Tongue (tissue), 2 donors: ENCODE data around the gene SIRT3. TPM values are rescaled to one million over a fixed set of nuclear protein-coding genes. Genes with fewer than 3 reads are reported as not detected.
"Not testable (repeated sequence)": the region's sequence is repeated elsewhere in the genome, so short reads cannot be mapped to it uniquely, and the experiment has no call there.

Experiments
- DNase-seq: peaks from one replicate; pipeline ENCODE4 v3.0.0-alpha.2; 2015
- total RNA-seq: library from RNA; depleted of rRNA; stranded (reverse); fragments of >200 nt; gene quantifications from one replicate; pipeline ENCODE4 v1.2.3, GENCODE V29; 2014

The SIRT3 gene
- total RNA-seq, 1 donor from 2014 or later, result 14.0 TPM

DNA sequence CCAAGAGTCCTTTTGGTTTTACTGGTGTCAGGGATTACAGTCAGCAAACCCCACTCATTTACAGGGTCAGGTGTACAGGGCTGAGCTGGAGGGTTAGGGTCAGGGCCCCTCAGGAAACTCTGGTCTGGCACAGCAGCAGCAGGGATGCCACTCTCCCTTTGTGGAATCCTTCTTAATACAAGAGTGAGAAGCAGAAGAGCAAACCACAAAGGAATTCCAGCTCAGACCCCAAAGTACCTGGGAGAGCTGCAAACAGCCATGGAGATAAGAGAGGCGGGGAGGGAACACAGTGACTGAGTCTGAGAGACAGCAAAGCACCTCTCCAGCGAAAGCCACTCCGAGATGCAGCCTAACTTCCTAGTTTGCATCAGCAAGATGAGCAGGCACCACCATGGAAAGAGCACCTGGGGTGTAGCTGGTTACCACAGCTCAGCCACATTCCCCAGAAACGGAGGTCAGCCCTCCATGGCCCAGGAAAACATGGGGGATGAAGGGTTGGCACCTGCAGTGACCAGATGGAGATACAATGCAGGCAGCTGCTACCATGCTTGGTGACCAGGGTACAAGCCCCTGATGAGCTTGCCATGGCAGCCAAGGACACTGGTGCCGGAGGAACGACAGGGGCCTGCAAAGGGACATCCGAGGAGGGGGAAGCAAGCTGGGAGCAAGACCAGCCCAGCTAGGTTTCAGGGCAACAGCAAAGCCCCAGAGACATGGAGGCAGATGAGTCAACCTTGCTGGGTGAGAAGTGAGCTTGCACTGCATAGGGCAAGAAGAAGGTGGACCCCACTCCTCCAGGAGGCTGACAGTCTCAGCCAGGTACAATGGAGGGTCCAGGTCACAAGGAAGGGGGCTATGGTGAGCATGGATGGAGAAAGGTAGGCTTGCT is 32.8 kb downstream of the SIRT3 start:
- no peak for DNase-seq

DNA sequence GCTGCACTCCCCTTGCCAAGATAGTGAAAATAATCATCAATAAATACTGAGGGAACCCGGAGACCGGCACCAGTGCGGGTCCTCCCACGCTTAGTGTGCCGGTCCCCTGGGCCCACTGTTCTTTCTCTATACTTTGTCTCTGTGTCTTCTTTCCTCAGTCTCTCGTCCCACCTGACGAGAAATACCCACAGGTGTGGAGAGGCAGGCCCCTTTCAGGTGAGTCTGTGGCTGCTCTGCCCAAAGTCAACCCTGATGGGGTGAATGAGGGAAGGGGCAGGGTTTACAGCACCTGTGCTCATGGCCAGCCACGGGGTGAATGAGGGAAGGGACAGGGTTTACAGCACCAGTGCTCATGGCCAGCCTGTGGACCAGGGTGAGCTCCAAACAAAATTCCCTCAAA is 33.7 kb downstream of the SIRT3 start:
- DNase-seq, result no peak

DNA sequence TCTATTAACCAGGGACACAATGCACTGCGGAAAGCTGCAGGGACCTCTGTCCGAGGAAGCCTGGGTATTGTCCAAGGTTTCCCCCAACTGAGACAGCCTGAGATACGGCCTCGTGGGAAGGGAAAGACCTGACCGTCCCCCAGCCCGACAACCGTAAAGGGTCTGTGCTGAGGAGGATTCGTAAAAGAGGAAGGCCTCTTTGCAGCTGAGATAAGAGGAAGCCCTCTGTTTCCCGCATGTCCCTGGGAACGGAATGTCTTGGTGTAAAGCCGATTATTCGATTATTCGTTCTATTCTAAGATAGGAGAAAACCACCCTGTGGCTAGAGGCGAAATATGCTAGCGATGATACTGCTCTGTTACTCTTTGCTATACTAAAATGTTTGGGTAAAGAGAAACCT is 34.2 kb downstream of the SIRT3 start:
- no peak for DNase-seq

DNA sequence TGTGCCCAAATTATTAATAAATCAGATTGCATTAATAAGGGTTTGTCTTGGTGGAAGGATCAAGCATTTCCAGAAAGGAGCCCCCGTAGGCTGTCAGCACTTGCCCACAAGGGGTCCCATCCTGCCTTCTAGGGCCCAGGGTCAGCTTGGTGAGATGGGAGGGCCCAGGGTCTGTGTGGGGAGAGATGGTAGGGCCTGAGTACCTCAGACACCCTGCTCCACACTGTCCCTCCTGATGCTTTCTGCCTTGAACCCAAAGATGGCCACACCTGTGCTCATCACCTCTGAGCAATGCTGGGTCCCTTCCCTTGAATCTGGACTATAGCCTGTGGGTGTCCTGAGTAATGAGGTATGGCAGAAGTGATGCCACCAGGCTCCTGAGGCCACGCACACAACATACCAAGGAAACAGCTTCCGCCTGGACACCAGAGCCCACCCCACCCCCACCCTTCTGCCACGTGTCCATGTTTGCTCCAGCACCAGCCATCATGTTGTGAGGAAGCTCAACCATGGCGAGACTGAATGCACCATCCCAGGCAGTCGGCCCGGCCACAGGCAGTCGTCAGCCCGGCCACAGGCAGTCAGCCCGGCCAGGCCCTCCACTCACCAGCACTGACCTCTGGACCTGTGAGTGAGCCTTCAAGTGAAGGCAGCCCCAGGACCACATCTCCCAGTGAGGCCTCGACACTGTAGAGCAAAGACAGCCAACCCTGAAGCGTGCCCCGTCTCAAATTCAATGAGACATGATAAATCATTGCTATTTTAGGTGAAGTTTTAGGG is 35.7 kb downstream of the SIRT3 start:
- DNase-seq, result no peak

DNA sequence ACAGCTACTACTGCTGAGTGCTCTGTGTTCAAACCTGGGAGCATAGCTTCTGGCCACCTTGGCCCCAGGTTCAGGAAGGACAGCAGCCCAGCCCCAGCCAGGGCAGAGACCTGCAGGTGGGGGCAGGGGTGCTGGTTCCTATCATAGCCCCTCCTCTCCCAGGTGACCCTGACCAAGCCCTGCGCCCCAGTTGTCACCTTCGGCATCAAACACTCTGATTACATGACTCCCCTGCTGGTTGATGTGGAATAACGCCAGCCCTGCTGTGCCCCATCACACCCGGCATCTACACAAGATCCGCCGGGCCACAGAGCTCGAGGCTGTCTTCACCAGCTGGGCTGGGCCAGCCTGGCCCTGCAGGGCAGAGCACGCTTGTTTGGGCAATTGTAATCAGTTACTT is 36.4 kb downstream of the SIRT3 start:
- DNase-seq, result no peak

DNA sequence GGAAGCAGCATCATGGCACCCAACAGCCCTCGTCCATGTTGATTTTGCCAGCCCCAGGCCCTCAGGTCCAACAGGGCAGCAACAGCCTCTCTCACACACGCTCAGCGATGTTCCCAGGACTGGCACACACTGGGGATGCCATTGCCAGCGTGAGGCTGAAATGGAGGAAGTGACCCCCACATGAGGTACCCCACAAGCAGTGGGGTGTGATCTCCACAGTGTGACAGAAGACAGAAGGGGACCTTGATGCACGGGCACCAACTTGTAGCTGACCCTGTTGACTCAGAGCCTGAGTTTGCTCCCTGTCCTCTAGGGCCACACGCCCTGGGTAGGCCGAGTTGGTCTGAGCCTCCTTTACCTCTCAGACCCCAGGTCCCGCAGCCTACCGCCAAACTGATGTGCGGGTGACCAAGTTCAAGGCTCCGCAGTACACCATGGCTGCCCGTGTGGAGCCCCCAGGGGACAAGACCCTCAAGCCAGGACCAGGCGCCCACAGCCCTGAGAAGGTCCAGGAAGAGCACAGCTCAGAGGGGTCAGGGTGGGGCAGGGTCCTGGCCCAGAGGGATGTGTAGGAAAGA is 37.0 kb downstream of the SIRT3 start:
- DNase-seq, result no peak

DNA sequence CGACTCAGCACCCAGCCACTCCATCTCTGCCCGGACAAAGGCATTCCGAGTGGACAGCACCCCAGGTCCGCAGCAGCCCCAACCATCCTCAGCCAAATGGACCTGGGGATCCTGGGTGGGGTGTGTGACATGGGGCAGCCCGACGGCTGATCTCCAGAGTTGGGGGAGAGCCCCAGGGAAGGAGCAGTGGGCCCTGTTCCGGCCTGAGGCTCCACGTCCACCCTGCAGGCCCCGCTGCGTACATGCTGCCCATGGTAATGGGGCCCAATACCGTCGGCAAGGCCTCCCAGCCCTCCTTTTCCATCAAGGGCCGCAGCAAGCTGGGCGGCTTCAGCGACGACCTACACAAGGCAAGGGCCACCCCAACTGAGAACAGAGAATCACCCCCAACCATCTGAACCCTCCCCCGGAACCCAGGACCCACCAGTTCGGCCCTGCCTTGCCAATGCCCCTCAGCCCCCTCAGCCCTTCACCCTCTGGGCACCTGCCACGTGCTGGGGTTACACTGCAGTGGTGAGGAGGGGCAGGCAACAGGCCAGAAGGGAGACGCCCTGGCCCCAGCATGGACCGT is 37.8 kb downstream of the SIRT3 start:
- no peak for DNase-seq

DNA sequence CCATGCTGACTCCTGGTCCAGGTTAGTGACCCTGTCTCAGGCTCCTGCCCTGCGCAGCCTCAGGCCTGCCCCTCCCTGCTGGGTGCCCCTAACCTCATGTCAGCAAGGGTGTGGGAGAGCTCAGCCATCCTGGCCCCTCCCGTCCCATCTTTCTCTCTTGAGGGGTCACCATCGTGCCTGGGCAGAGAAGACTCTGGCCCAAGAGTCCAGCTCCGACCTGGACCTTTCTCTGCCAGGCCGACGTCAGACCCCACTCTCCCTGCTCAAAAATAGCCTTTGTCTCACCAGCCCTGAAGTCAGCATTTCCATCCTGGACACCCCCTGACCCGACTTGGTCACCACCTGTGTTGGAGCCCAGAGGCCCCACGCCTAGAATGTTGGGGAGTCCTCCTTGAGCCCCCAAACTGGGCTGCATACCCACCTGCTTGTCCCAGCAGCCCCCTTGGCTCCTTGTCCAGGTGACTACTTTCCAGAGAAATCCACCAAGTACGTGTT is 38.4 kb downstream of the SIRT3 start:
- DNase-seq, result no peak

DNA sequence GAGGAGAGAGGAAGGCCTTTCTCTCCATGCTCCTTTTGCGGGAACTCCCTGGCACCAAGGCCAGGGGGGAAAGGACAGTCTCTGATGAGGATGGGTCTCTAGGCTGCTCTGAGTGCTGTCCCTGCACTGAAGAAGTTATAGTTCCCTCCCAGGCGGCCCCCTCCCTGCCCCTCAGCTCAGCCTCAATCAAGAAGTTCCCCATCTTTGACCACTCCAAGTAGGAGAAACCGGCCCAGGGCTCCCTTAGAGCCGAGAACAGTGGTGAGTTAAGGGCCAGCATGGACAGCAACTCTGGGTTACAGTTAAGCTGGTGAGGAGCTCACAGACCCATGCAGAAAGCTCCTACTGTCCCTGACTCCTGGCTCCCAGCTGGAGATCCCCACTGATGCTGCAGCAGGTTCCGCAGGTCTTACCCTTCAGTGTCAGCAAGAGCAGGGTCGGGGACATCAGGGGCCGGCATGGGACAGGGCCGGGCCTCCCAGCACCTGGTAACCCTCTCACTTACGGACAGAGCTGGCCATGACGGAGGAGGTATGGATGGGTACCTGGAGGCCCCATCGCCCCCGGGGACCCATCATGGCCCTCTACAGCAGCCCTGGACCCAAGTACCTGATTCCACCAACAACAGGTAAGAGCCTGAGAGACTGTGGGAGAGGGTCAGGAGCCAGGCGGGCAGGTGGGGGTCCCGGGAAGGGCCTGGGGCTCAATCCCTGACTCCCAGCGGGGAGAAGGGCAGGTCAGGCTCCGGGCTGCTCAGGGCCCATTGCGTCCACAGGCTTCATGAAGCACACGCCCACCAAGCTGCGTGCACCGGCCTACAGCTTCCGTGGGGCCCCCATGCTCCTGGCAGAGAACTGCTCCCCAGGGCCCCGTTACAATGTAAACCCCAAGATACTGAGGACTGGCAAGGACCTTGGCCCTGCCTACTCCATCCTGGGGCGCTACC is 39.1 kb downstream of the SIRT3 start:
- DNase-seq, result no peak

DNA sequence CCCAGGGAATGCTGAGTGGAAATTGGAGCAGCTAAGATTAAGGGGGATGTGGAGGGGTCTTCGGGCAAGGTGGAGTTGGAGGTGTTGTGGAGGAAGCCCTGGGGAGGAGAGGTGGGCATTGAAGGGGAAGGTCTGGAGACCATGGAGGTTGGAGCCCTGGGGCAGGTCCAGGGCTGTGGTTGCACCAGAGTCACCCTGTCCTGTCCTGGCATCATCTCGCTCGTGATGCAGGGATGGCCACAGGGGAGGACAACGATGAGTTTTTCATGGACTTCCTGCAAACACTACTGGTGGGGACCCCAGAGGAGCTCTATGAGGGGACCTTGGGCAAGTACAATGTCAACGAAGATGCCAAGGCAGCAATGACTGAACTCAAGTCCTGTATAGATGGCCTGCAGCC is 42.7 kb downstream of the SIRT3 start:
- not testable (repeated sequence) for DNase-seq

DNA sequence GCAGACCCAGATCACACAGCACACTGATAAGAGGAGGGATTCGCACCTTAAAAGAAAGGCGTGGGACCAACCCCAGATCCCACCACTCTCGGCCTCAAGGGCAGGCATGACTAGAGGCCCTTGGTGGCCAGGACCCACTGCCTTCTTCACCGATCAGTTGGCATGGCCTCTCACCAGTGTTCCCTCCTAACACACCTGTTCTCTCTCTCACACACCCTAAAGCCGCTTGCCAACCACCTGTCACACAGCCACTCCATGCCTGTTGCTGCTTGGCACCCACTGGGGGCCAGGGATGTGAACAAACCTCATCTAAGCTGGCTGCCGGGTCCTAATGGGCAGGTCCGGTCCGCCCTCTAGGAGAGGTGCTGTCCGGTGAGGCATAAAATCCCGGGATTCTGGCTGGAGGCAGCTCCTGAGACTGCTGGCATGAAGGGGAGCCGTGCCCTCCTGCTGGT is 43.4 kb downstream of the SIRT3 start, which contains the start of gene SCGB1C1:
TSS of gene SCGB1C1 (plus strand) at position 405 of the 455 bp plus-strand sequence. CDS start at position 427, 22 bp downstream.
- DNase-seq, result not testable (repeated sequence)

DNA sequence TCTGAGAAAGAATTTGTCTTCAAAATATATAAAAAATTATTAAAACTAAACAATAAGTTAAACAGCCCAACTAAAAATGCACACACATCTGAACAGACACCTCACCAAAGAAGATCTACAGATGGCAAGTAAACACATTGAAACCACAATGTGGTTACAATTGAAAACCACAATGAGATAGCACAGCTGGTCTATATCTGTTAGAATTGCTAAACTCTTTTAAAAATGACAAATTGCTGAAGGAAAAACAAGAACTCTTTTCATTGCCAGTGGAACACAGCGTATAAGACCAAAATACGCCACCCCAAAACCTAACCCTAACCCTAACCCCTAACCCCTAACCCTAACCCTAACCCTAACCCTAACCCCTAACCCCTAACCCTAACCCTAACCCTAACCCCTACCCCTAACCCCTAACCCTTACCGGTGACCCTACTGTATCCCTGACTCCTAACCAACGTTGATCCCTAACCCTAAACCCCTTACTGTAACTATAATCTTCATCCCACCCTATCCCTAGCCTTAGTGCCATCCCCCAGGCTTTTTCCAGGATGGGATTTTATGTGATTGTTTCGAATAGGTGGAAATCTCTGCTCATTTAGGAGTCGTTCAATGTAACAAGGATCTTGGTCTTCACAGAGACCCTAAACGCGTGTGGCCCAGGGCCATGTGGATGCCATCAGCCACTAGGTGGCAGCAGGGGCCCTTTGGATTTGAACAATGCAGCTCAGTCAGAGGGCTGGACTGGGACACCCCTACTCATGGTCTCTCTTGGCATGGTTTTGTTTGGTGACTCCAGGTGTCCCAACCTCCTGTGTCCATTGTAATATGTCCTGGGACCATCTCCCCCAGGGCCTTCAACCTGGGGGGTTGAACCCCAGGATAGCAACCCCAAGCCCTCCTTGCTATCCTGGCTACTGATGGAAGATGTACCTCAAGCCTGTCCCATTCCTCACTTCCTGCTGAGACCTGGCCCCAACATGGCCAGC is 44.4 kb downstream of the SIRT3 start:
- DNase-seq, result not testable (repeated sequence)

DNA sequence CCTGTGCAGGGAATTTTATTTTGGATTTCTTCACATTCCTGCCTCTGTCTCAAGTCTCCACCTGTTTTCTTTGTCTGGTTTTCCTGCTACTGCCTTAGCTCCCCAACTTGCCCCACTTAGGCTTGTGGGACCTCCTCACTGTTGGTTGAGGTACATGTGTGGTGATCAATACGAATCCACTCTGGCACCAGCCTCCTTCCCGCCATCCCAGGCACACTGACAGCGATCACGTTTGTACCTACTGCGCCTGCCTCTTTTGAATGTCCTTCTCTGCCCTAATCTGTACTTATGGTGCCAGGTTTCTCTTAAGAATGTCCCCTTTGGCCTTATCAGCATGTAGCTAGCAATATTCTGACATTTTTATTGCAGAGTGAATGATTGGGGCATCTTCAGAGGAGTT is 45.6 kb downstream of the SIRT3 start:
- not testable (repeated sequence) for DNase-seq

DNA sequence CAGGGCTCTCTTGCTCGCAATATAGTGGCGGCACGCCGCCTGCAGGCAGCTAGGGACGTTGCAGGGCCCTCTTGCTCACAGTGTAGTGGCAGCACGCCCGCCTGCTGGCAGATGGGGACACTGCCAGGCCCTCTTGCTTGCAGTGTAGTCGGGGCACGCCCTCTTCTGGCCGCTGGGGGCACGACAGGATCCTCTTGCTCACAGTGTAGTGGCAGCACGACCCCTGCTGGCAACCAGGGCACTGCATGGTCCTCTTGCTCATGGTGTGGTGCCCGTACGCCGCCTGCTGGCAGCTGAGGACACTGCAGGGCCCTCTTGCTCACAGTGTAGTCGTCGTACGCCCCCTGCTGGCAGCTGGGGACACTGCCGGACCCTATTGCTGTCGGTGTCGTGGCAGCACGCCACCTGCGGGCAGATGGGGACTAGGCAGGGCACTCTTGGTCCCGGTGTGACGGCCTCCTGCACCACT is 46.3 kb downstream of the SIRT3 start:
- not testable (repeated sequence) for DNase-seq

DNA sequence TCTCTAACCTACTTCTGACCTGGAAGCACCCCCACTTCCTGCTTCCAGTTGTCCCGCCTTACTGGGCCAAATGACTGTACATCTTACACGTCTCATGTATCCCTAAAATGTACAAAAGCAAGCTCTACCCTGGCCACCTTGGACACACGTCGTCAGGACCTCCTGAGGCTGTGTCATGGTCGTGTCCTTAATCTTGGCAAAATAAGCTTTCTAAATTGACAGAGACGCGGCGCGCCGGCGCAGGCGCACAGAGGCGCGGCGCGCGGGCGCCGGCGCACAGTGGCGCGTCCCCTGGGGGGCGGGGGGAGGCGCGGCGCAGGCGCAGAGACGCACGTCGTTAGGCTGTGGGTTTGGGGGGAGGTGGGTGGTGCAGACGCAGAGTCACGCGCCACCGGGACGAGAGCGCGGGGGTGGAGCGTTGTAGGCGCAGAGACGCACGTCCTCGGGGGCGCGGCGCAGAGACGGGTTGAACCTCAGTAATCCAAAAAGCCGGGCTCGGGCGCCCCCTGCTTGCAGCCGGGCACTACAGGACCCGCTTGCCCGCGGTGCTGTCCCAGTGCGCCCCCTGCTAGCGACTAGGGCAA is 46.9 kb downstream of the SIRT3 start:
- DNase-seq, result not testable (repeated sequence)

DNA sequence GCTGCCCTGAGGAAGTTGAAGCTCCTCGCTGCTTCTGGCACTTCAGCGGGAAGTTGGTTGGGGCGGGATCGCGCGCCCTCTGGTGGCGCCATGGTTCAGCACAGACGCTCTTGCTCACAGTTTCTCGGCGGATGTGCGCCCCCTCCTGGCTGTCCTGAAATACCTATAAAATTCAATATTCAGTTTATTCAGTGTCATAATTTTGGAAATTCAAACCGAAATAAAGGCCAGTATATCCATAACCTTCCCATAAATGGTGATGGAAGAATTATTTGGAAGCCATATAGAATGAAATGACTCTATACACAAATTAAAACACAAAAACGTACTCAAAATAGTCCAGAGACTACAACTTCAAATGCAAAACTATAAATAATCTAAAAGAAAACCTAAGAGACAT is 55.9 kb downstream of the SIRT3 start:
- DNase-seq, result not testable (repeated sequence)
